Stimulated activated naive CD8-positive, alpha-beta T cell treated with anti-CD3 and anti-CD28 coated beads, Interleukin-15, amount 100 ng/mL, for 72 hours (primary cell): ENCODE measurements around the gene SMPX.
A peak's percentile ranks its signal among the peaks of the same experiment; 100 is the strongest.

Experiments used
- ATAC-seq: fragments of 150-1000 bp; cut with Tn5 transposase; 2 replicates; pipeline ENCODE4 v1.10.0; 2021; ENCODE audit warnings: mild to moderate bottlenecking, moderate library complexity
- DNase-seq, 2 donors: peaks; one replicate each; pipeline ENCODE4 v3.0.0; 2021 to 2022
- H3K27ac Mint-ChIP-seq, 2 donors: one replicate each; pipeline ENCODE4 v1.8.0; 2022; ENCODE audit warnings: mild to moderate bottlenecking in 2 of 2, mixed read lengths in 2 of 2, moderate library complexity in 2 of 2
- H3K27me3 Mint-ChIP-seq: one replicate; pipeline ENCODE4 v1.8.0; 2022; ENCODE audit warnings: mixed read lengths
- H3K4me1 Mint-ChIP-seq: one replicate; pipeline ENCODE4 v1.8.0; 2022; ENCODE audit warnings: mild to moderate bottlenecking, mixed read lengths
- H3K4me3 Mint-ChIP-seq, 2 donors: one replicate each; pipeline ENCODE4 v1.8.0; 2022; ENCODE audit warnings: mild to moderate bottlenecking in 2 of 2, mixed read lengths in 2 of 2, moderate library complexity in 1 of 2
- H3K9me3 Mint-ChIP-seq, 2 donors: one replicate each; pipeline ENCODE4 v1.8.0; 2022; ENCODE audit warnings: mixed read lengths in 2 of 2

Gene SMPX

DNA sequence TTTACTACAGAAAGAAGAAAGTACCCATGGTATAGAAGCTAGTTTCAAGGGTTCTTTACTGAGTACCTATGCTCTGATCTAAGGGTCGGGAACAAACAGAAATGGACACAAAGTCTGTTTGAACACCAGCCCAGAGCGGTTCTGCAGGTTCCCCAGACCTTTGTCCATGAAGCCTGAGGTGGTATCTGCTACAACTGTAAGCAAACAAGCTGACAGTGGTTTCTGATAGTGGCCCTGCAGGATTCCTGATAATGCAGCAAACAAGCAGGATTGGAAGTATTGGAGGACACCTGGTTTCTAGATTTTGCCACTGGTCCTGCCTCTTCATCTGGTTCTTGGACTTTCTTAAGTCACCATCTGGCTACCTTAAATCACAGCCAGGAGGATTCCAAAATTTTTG is 23.7 kb downstream of the SMPX start:
- Mint-ChIP-seq H3K27me3 (peaks cover 7% of the 10 kb centered on the region), H3K4me1 (no peaks in the 10 kb centered on the region), H3K9me3 (no peaks in the 10 kb centered on the region), H3K27ac (no peak overlapping the region), H3K4me3 (no peak overlapping the region)
- DNase-seq (no peak), ATAC-seq (no peak)

DNA sequence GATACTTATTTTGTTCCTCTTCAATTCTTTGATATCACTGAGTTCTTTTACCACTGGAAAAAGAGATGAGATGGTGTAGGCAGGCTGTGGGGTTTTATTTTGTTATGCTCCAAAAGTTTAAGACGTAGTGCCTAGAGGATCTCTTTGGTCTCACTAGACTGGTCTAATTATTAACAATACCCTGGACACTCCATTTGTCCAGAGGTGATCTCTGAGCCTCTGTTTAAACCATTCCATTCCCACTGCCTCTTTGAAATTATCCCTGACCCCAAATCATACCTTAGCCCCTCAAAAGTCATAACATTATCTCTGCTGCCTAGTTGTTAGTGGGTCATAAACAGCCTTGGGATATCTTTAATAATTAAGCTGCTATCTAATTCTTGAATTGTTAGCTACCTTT is 24.2 kb downstream of the SMPX start:
- ATAC-seq (no peak), DNase-seq (no peak)
- no peaks in the 10 kb centered on the region for H3K9me3 Mint-ChIP-seq
- H3K27me3 Mint-ChIP-seq = peaks cover 7% of the 10 kb centered on the region
- no peaks in the 10 kb centered on the region for H3K4me1 Mint-ChIP-seq
- H3K27ac Mint-ChIP-seq = no peak overlapping the region
- no peak overlapping the region for H3K4me3 Mint-ChIP-seq

DNA sequence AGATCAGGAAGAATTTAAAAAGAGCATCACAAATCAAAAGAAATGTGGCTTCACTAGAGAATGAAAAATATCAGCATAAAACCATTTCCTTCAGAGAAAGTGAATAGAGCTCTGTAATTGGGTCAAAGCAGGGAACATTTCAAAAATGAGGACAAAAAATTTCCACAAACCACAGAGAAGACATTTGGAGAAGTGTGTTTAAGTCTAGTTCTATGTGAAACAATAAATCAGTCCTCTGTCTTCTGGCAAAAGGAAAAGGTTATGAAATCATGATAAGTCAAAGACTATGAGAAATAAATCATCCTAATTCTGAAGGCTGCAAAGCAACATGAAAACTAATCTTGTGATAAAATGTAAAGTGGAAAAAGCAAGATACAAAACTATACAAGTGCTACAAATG is 27.9 kb downstream of the SMPX start:
- H3K27me3 Mint-ChIP-seq = peaks cover 7% of the 10 kb centered on the region
- H3K4me3 Mint-ChIP-seq = no peak overlapping the region
- no peaks in the 10 kb centered on the region for H3K9me3 Mint-ChIP-seq
- ATAC-seq = no peak
- no peak overlapping the region for H3K27ac Mint-ChIP-seq
- DNase-seq = no peak
- no peaks in the 10 kb centered on the region for H3K4me1 Mint-ChIP-seq

DNA sequence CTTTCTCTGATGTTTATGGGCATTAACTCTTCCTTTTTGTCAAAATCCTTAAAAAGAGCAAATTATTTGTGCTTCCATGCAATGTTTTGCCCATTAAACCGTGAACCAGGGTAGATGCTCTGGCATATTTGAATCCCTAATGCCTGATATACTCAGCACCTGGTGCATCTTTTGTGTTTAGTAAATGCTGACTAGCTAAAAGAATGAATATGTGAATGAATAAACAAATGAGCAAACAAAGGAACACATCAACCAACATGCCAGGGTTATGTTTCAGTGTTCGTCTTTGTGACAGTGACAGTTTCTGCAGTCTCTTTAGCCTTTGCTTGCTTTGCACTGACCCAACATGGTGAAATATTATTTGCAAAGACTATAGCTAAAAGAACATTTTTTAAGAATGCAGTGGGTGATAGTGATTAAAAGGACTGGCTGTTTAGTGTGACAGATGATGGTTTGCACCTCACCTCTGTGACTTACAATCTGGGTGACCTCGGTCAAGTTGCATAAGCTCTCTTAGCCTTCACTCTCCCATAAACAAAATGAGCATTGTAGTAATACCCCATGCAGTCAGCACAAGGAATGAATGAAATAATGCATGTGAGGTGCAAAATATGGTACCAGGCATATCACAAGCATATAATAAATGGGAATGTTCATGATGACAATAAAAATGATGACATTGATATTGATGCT is 29.5 kb downstream of the SMPX start:
- H3K4me3 Mint-ChIP-seq = no peak overlapping the region
- H3K27me3 Mint-ChIP-seq = peaks cover 7% of the 10 kb centered on the region
- H3K27ac Mint-ChIP-seq = peak overlapping the region in 1 of 2 donors; percentile 86
- H3K4me1 Mint-ChIP-seq = no peaks in the 10 kb centered on the region
- no peak for DNase-seq
- H3K9me3 Mint-ChIP-seq = no peaks in the 10 kb centered on the region
- no peak for ATAC-seq

DNA sequence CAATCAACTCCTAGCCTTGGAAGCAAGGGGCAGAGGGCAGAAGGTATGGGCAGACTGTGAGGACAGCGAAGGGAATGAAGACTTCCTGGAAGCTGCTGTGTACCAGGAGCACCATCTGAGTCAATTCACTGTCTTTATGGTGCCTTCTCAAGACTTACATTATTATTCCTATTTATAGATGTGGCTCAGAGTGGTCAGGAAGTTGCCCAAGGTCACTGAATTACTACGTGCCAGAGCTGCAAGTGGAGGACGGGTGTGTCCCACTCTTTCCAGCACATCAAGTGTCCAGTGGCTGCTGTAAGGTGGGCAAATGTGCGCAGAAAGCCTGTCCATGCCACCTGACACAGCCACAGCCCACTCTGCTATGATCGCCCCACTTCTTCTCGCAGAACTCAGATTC is 32.0 kb downstream of the SMPX start:
- no peak overlapping the region for H3K4me3 Mint-ChIP-seq
- DNase-seq = no peak
- H3K27ac Mint-ChIP-seq = peak overlapping the region in 1 of 2 donors; percentile 27
- no peak for ATAC-seq
- no peaks in the 10 kb centered on the region for H3K4me1 Mint-ChIP-seq
- H3K27me3 Mint-ChIP-seq = peaks cover 7% of the 10 kb centered on the region
- H3K9me3 Mint-ChIP-seq = no peaks in the 10 kb centered on the region

DNA sequence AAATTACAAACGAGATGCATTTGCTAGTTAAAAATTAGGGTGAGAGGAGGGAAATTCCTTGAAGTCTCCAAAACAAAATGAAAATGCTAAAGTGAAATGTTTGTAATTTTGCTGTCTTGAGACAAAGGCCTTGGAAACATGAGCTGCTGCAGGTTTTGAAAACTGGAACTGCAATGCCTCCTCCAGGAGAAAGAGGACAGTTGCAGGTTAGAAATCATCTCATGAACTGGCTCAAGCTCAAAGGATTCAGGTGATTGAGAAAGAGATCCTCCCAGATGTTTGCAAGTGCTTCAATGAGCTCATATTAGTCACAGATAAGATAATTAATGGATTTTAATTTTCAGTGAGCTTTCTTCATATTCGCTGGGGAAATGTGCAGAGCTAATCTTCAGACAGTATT is 32.4 kb downstream of the SMPX start:
- Mint-ChIP-seq H3K9me3 (no peaks in the 10 kb centered on the region), H3K4me3 (no peak overlapping the region)
- ATAC-seq = no peak

DNA sequence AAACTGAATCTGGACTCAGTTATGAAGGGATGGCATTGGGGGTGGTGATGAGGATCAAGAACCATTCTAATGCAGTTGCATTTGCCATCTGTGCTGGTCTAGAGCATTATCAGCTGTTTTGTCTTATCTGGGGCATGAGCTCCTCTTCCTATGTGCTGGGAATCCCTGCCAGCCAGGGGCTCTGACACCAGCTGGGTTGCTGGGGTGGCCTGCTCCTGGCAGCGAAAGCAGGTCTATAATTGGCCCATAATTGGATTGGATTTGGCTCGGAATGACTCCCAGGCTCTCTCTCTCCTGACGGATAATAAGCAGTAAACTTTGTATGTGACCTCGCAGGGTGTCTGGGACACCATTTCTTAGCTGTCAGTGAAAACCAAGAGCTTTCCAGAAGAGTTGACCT is 34.1 kb downstream of the SMPX start:
- Mint-ChIP-seq H3K9me3 (no peaks in the 10 kb centered on the region), H3K27ac (no peak overlapping the region), H3K27me3 (peaks cover 7% of the 10 kb centered on the region), H3K4me1 (no peaks in the 10 kb centered on the region), H3K4me3 (no peak overlapping the region)
- DNase-seq (no peak), ATAC-seq (no peak)

More for the DNA sequence above, 32.4 kb downstream of the SMPX start:
- Mint-ChIP-seq H3K27ac (no peak overlapping the region), H3K4me1 (no peaks in the 10 kb centered on the region), H3K27me3 (peaks cover 7% of the 10 kb centered on the region)
- no peak for DNase-seq

DNA sequence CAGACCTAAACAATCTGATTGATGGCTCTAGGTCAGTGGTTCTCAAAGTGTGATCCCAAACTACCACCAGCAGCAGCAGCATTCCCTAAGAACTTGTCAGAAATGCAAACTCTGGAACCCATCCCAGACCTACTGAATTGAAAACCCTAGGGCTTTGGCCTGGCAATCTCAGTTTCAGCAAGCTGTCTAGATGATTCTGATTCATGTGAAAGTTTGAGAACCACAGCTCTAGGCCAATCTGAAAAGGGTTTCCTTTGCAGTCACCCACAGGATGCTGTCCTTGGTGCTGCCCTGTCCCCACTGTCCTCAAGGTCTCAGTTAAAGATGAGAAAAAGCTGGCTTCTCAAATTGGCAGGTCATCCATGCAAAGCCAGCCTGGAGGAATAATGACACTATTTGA is 34.8 kb downstream of the SMPX start:
- no peak overlapping the region for H3K27ac Mint-ChIP-seq
- H3K27me3 Mint-ChIP-seq = peaks cover 3% of the 10 kb centered on the region
- H3K4me3 Mint-ChIP-seq = no peak overlapping the region
- no peak for ATAC-seq
- H3K9me3 Mint-ChIP-seq = no peaks in the 10 kb centered on the region
- no peaks in the 10 kb centered on the region for H3K4me1 Mint-ChIP-seq
- DNase-seq = no peak

DNA sequence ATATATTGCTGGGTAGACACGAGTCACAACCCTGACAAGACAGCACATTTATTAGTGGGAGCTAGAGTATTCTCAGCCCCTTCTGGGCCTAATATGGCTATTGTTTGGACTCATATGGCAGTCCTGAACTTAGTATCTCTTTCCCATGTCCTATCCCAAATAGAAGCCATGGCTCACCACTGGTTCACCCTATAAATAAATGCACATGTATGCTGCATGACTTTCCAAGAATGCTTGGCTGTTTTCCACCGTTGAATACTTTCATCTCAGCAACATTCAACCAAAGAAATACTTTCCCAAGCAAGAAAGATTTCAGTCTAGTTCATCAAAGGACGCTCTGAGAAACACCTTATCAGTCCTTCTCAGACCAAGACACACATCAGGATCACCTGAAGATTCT is 36.7 kb downstream of the SMPX start:
- DNase-seq (no peak), ATAC-seq (no peak)
- no peak overlapping the region for H3K4me3 Mint-ChIP-seq
- no peaks in the 10 kb centered on the region for H3K4me1 Mint-ChIP-seq
- no peaks in the 10 kb centered on the region for H3K9me3 Mint-ChIP-seq
- no peaks in the 10 kb centered on the region for H3K27me3 Mint-ChIP-seq
- no peak overlapping the region for H3K27ac Mint-ChIP-seq

DNA sequence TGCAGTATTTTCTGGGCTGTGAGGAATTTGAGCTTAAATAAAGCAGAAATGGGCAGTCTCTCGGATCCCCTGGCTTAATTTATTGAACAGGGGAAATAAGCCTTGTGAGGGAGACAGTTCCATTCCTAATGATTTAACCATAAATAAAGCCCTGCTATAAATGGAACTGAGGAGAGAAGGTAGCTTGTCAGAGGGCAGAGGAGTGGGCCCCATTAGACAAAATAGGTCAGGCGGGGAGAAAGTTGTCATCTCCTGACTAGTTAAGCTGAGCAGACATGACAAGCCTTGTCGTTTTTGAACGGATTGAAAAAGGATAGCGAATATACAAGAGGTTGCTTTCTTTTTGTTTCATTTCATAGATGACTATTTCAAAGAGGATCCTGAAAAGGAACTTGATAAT is 39.3 kb downstream of the SMPX start:
- ATAC-seq (no peak), DNase-seq (no peak)
- Mint-ChIP-seq H3K27me3 (no peaks in the 10 kb centered on the region), H3K9me3 (no peaks in the 10 kb centered on the region), H3K27ac (peak overlapping the region in 1 of 2 donors; percentile 34), H3K4me1 (no peaks in the 10 kb centered on the region), H3K4me3 (no peak overlapping the region)

DNA sequence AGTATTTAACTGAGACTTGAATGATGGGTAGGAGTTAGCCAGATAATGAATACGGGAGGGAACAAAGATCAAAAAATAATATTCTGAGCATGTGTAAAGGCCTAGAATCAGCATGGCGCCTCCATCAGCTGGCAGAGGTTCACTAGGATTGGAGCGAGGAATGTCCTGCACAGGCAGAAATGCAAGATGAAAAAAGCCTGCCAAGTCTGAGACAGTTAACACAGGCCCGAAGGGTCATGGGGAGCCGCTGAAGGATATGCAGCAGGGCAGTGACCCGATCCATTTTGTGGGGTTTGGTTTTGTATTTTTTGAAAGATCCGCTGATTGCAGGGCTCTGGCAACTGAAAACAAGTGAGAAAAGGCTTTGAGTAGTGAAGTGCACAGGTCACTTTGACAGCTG is 40.1 kb downstream of the SMPX start:
- H3K27me3 Mint-ChIP-seq = no peaks in the 10 kb centered on the region

DNA sequence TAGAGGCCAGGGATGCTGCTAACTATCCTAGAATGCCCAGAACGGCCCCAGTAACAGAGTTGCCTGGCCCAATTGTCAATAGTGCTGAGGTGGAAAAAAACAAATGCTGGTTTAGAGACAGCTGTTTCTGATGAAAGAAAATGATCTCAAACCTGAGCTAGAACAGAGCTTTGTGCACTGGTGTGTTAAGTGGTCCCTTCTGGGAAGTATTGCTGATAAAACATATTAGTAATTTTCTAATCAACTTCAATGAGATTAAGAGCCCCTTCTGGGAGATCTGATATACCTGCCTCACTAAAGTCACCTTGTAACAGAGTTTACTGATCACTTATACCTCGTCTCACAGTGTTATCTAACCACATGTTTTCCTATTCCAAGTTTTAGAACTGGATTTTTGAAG is 42.1 kb downstream of the SMPX start:
- DNase-seq (no peak), ATAC-seq (no peak)
- Mint-ChIP-seq H3K9me3 (no peaks in the 10 kb centered on the region), H3K4me1 (no peaks in the 10 kb centered on the region), H3K4me3 (no peak overlapping the region), H3K27me3 (no peaks in the 10 kb centered on the region), H3K27ac (no peak overlapping the region)

More for the DNA sequence above, 40.1 kb downstream of the SMPX start:
- H3K4me3 Mint-ChIP-seq = no peak overlapping the region
- no peaks in the 10 kb centered on the region for H3K4me1 Mint-ChIP-seq
- H3K9me3 Mint-ChIP-seq = no peaks in the 10 kb centered on the region
- no peak for DNase-seq
- H3K27ac Mint-ChIP-seq = peak overlapping the region in 1 of 2 donors; percentile 53
- ATAC-seq = no peak

DNA sequence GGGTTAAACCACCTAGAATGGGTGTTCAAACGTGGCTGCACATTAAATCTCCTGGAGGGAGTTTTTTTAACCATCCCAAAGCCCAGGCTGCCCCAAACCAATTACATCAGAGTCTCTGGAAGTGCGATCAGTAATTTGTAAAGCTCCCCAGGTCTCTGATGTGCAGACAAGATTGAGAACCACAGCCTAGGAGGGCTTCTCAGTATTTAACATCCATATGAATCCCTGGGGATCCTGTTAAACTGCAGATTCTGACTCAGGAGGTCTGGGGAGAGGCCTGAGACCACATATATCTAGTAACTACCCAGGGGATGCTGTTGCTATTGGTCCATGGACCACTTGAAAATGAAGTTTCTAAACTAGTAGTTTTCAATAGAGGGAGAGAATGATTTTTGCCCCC is 42.6 kb downstream of the SMPX start:
- Mint-ChIP-seq H3K27me3 (no peaks in the 10 kb centered on the region), H3K4me3 (no peak overlapping the region), H3K9me3 (no peaks in the 10 kb centered on the region), H3K4me1 (no peaks in the 10 kb centered on the region), H3K27ac (no peak overlapping the region)
- ATAC-seq (no peak), DNase-seq (no peak)

DNA sequence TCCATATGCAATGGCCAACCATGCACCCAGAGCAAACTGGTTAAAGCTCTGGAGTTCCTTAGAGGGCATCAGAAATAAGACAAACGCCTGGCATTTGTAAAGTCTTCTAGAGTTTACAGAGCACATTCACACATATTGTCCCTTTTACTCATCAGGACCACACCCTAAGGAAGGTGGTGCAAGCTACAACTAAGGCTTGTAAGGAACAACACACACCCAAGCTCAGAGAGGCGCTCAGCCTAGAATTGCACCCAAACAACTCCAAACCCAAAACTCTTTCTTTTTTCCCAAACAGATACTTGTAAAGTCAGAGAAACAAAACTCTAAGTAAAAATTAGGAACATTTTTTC is 46.1 kb downstream of the SMPX start:
- ATAC-seq (no peak), DNase-seq (no peak)
- no peak overlapping the region for H3K27ac Mint-ChIP-seq
- H3K27me3 Mint-ChIP-seq = no peaks in the 10 kb centered on the region
- H3K4me3 Mint-ChIP-seq = no peak overlapping the region
- no peaks in the 10 kb centered on the region for H3K9me3 Mint-ChIP-seq
- no peaks in the 10 kb centered on the region for H3K4me1 Mint-ChIP-seq

DNA sequence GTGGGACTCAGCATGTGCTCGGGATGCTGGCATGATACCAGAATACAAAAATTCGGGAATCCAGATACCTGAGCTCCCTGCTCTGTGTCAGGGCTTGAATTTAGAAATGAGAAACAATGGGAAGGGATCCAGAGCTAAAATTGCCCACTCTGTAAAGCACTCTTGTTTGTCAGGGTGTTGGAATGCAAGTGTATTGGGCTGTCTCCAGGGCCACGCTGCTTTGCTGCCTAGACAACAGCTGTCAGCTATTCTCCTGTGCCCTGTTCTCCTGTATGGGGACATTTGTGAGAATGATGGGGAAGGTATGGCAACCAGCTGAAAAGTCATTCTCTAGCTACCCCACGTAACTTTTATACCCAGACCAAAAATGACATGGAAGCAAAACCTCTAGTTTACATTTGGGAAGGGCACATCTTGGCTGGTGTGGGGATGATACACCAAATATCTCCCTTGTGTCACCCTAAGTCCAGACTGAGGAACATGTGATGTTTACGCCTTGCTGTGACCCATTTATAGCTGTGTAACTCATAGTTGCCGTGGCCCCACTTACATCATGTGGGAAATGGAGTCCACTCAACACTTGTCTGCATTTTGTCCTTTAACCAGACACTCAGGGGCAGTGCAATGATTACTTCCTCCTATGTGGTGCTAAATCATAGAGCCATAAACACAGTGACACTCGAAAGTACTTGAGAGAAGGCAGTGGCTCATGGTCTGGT is 46.6 kb downstream of the SMPX start:
- no peaks in the 10 kb centered on the region for H3K27me3 Mint-ChIP-seq
- no peak for ATAC-seq
- H3K27ac Mint-ChIP-seq = no peak overlapping the region

DNA sequence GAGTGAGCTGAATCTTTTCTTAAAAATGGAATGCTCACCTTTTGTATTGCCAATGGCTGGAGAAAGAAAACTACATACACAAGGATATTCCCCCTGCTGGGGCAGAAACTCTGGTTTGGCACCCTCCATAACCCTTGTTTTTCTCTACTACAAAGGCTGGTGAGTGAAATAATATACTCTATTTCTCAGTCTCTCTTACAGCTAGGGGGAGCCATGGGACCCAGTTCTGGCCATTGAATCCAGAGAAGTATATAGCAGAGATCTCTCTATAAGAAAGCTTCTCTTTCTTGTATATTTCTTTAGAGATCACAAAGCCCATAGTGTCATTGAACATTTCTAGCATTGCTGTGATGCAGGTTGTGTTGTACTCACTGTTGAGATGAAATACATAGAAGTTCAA is 49.8 kb downstream of the SMPX start:
- H3K4me3 Mint-ChIP-seq = no peak overlapping the region
- H3K4me1 Mint-ChIP-seq = no peaks in the 10 kb centered on the region
- H3K27me3 Mint-ChIP-seq = no peaks in the 10 kb centered on the region
- DNase-seq (no peak), ATAC-seq (no peak)
- H3K9me3 Mint-ChIP-seq = no peaks in the 10 kb centered on the region
- H3K27ac Mint-ChIP-seq = no peak overlapping the region

More for the DNA sequence above, 46.6 kb downstream of the SMPX start:
- H3K9me3 Mint-ChIP-seq = no peaks in the 10 kb centered on the region
- DNase-seq = no peak
- no peak overlapping the region for H3K4me3 Mint-ChIP-seq
- no peaks in the 10 kb centered on the region for H3K4me1 Mint-ChIP-seq

DNA sequence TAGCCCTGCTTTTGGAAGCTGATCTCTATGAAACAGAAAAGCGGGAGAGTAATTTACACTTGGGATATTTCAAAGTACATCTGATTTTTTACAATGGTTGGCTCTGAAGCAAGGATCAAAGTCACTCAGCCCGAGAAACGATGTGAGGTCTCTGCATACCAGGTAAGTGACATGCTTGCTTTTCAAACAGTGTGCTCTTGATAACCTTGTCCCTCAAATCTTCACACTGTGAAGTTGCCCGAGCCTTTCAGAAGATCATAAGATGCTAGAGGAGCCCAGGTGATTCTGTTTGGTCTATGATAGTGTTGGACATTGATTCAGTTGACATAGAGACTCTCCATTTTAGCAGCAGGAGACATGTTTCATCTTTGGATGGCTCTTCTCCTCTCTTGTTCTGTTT is 52.7 kb downstream of the SMPX start:
- Mint-ChIP-seq H3K4me3 (no peak overlapping the region), H3K27me3 (no peaks in the 10 kb centered on the region), H3K4me1 (no peaks in the 10 kb centered on the region), H3K9me3 (no peaks in the 10 kb centered on the region), H3K27ac (no peak overlapping the region)
- ATAC-seq (no peak), DNase-seq (no peak)
